ENCODE data around the gene FNDC3B.

Gene FNDC3B

DNA sequence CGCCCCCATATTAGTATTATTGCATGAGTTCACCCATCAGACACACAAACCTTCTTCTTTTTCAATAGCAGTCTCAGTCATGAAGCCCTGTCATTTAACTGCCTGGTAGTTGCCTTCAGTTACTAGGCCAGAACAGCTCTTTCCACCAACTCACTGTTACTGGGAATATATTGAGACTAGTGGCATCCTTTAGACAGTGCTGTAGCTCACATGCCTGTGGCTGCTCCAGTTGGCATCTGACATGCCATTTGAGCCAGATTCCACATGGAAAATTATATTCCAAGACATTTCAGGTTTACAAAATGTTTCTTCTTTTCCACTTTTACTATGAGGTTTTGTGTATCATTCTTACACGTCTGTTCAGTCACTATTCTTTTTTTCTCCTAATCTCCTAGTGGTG is 262.8 kb downstream of the FNDC3B start:
- Histone ChIP-seq H3K9me3 (ENCODE audit: control insufficient read depth, insufficient read depth, low read depth, low read length) (no peaks in the 10 kb centered on the region), H3K27ac (ENCODE audit: extremely low read depth, low read depth, low read length) (no peak overlapping the region), H3K36me3 (ENCODE audit: control insufficient read depth in 2 of 2, insufficient read depth in 1 of 2, low read length in 2 of 2) (peaks cover 0 to 33% of the 10 kb centered on the region in 2 experiments; a peak in 1 of 3 replicates), H3K4me3 (ENCODE audit: low read depth, low read length) (no peak overlapping the region), H3K4me1 (ENCODE audit: control insufficient read depth, insufficient read depth, low read length) (no peaks in the 10 kb centered on the region)
- TF ChIP-seq, protein P1, sequence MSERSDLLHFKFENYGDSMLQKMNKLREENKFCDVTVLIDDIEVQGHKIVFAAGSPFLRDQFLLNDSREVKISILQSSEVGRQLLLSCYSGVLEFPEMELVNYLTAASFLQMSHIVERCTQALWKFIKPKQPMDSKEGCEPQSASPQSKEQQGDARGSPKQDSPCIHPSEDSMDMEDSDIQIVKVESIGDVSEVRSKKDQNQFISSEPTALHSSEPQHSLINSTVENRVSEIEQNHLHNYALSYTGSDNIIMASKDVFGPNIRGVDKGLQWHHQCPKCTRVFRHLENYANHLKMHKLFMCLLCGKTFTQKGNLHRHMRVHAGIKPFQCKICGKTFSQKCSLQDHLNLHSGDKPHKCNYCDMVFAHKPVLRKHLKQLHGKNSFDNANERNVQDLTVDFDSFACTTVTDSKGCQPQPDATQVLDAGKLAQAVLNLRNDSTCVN (tag by site-specific recombination; optimal IDR thresholded peaks at IDR 0.05) = no peak
- TF ChIP-seq ZFHX2 (tag by site-specific recombination; conservative IDR thresholded peaks at IDR 0.05) = 0 out of 2 replicates have a peak, but pooled peaks have one; percentile 10
- CTCF ChIA-PET = no interaction called here
- POLR2A ChIA-PET = no interaction called here

DNA sequence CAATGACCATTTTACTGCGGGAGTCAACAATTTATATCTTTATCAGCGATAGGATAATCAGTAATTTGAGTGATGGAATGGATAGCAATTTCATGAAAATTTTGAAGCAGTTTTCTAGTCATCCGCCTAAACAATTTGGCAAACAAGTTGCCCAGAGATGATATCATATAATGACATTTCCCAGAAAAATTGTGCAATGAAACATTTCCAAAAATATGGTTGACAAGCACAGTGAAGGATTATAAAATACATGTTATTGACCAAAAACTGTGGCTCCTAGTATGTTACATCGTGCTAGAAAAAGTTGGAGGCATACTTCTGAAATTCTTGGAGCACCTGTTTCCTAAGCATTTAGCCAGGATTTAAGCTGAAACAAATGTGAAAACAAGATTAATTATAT is 263.8 kb downstream of the FNDC3B start:
- no peak for TF ChIP-seq ZBTB17 (tag by site-specific recombination; IDR thresholded peaks at IDR 0.05)
- TF ChIP-seq ZNF37A (tag by site-specific recombination; IDR thresholded peaks at IDR 0.05) = no peak
- TF ChIP-seq KLF7 (tag by site-specific recombination; IDR thresholded peaks at IDR 0.05; ENCODE audit: borderline replicate concordance) = no peak
- no peak for TF ChIP-seq ZNF600 (tag by site-specific recombination; IDR thresholded peaks at IDR 0.05)
- no peak for TF ChIP-seq ZNF426 (tag by site-specific recombination; IDR thresholded peaks at IDR 0.05)
- no peak for TF ChIP-seq ZEB2 (tag by site-specific recombination; IDR thresholded peaks at IDR 0.05)
- TF ChIP-seq, protein P2, sequence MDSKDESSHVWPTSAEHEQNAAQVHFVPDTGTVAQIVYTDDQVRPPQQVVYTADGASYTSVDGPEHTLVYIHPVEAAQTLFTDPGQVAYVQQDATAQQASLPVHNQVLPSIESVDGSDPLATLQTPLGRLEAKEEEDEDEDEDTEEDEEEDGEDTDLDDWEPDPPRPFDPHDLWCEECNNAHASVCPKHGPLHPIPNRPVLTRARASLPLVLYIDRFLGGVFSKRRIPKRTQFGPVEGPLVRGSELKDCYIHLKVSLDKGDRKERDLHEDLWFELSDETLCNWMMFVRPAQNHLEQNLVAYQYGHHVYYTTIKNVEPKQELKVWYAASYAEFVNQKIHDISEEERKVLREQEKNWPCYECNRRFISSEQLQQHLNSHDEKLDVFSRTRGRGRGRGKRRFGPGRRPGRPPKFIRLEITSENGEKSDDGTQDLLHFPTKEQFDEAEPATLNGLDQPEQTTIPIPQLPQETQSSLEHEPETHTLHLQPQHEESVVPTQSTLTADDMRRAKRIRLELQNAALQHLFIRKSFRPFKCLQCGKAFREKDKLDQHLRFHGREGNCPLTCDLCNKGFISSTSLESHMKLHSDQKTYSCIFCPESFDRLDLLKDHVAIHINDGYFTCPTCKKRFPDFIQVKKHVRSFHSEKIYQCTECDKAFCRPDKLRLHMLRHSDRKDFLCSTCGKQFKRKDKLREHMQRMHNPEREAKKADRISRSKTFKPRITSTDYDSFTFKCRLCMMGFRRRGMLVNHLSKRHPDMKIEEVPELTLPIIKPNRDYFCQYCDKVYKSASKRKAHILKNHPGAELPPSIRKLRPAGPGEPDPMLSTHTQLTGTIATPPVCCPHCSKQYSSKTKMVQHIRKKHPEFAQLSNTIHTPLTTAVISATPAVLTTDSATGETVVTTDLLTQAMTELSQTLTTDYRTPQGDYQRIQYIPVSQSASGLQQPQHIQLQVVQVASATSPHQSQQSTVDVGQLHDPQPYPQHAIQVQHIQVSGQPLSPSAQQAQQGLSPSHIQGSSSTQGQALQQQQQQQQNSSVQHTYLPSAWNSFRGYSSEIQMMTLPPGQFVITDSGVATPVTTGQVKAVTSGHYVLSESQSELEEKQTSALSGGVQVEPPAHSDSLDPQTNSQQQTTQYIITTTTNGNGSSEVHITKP (tag by site-specific recombination; IDR thresholded peaks at IDR 0.05) = no peak
- TF ChIP-seq, protein P3, sequence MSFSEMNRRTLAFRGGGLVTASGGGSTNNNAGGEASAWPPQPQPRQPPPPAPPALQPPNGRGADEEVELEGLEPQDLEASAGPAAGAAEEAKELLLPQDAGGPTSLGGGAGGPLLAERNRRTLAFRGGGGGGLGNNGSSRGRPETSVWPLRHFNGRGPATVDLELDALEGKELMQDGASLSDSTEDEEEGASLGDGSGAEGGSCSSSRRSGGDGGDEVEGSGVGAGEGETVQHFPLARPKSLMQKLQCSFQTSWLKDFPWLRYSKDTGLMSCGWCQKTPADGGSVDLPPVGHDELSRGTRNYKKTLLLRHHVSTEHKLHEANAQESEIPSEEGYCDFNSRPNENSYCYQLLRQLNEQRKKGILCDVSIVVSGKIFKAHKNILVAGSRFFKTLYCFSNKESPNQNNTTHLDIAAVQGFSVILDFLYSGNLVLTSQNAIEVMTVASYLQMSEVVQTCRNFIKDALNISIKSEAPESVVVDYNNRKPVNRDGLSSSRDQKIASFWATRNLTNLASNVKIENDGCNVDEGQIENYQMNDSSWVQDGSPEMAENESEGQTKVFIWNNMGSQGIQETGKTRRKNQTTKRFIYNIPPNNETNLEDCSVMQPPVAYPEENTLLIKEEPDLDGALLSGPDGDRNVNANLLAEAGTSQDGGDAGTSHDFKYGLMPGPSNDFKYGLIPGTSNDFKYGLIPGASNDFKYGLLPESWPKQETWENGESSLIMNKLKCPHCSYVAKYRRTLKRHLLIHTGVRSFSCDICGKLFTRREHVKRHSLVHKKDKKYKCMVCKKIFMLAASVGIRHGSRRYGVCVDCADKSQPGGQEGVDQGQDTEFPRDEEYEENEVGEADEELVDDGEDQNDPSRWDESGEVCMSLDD (tag by site-specific recombination; IDR thresholded peaks at IDR 0.05) = no peak
- TF ChIP-seq, protein P4, sequence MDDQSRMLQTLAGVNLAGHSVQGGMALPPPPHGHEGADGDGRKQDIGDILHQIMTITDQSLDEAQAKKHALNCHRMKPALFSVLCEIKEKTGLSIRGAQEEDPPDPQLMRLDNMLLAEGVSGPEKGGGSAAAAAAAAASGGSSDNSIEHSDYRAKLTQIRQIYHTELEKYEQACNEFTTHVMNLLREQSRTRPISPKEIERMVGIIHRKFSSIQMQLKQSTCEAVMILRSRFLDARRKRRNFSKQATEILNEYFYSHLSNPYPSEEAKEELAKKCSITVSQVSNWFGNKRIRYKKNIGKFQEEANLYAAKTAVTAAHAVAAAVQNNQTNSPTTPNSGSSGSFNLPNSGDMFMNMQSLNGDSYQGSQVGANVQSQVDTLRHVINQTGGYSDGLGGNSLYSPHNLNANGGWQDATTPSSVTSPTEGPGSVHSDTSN (CRISPR knock-in tag; IDR thresholded peaks at IDR 0.05) = no peak
- no peak for TF ChIP-seq ZNF16 (tag by site-specific recombination; IDR thresholded peaks at IDR 0.05; ENCODE audit: low read depth)
- CTCF ChIA-PET = no interaction called here
- POLR2A ChIA-PET = no interaction called here
- Histone ChIP-seq H3K9me3 (ENCODE audit: control insufficient read depth, insufficient read depth, low read depth, low read length) (no peaks in the 10 kb centered on the region), H3K27ac (ENCODE audit: extremely low read depth, low read depth, low read length) (no peak overlapping the region), H3K4me3 (ENCODE audit: low read depth, low read length) (no peak overlapping the region), H3K4me1 (ENCODE audit: control insufficient read depth, insufficient read depth, low read length) (no peaks in the 10 kb centered on the region), H3K36me3 (ENCODE audit: control insufficient read depth in 2 of 2, insufficient read depth in 1 of 2, low read length in 2 of 2) (peaks cover 0 to 35% of the 10 kb centered on the region in 2 experiments; a peak in 1 of 3 replicates)
